Measurements from ENCODE around the gene P3H3.

P3H3 gene, protein sequence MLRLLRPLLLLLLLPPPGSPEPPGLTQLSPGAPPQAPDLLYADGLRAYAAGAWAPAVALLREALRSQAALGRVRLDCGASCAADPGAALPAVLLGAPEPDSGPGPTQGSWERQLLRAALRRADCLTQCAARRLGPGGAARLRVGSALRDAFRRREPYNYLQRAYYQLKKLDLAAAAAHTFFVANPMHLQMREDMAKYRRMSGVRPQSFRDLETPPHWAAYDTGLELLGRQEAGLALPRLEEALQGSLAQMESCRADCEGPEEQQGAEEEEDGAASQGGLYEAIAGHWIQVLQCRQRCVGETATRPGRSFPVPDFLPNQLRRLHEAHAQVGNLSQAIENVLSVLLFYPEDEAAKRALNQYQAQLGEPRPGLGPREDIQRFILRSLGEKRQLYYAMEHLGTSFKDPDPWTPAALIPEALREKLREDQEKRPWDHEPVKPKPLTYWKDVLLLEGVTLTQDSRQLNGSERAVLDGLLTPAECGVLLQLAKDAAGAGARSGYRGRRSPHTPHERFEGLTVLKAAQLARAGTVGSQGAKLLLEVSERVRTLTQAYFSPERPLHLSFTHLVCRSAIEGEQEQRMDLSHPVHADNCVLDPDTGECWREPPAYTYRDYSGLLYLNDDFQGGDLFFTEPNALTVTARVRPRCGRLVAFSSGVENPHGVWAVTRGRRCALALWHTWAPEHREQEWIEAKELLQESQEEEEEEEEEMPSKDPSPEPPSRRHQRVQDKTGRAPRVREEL

DNA sequence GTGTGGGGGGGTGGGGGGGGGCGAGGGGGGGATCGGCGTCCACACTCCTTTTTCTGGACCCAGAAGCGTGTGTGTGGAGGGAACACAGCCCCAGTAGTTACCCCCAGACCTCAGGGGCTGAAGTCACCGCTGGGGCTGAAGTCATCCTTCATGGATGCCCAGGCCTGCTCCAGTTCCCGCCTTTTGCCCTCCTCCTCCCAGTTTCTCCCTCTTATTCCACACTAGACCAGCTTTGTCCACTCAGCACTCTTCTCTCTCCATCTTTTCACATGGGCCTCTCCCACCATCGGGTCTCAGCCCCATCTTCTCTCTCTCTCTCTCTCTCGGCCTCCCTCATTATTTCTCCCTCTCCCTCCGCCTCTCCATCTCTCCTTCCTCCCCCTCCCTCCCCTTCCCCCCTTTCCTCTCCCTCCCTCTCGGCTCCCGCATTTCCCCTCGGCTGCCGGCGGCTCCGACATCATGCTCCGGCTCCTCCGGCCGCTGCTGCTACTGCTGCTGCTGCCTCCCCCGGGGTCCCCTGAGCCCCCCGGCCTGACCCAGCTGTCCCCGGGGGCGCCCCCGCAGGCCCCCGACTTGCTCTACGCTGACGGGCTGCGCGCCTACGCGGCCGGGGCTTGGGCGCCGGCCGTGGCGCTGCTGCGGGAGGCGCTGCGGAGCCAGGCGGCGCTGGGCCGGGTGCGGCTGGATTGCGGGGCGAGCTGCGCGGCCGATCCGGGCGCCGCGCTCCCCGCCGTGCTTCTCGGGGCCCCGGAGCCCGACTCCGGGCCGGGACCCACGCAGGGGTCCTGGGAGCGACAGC is at the start of gene P3H3:
Gene P3H3, plus strand, starts transcription at position 426 of the 799 bp plus-strand sequence. Its CDS starts 34 bp downstream, at position 460.
- peak within 1 kb of the TSS; percentile 44 for H3K4me3 ChIP-seq (ENCODE audit: low read length)
- TF ChIP-seq ZNF274 (IDR thresholded peaks at IDR 0.05; ENCODE audit: low read depth, low read length) = no peak

- no peak for TF ChIP-seq ZNF274 (IDR thresholded peaks at IDR 0.05; ENCODE audit: low read depth, low read length)
Observed at GRCh38 chr12:6778574-6779550, 49.3 kb upstream of the P3H3 start.

GRCh38 chr12:6779708-6780432 is 48.3 kb upstream of the P3H3 start:
- TF ChIP-seq ZNF274 (IDR thresholded peaks at IDR 0.05; ENCODE audit: low read depth, low read length) = no peak
- H3K4me3 ChIP-seq (ENCODE audit: low read length) = no peak overlapping the region

More at GRCh38 chr12:6778574-6779550, 49.3 kb upstream of the P3H3 start:
- H3K4me3 ChIP-seq (ENCODE audit: low read length) = peak overlapping the region; percentile 2; the same call in 1 of the 2 replicates

- no peak for TF ChIP-seq ZNF274 (IDR thresholded peaks at IDR 0.05; ENCODE audit: low read depth, low read length)
- H3K4me3 ChIP-seq (ENCODE audit: low read length) = no peak overlapping the region
Observed at GRCh38 chr12:6780573-6780972, 47.6 kb upstream of the P3H3 start.

- no peak for TF ChIP-seq ZNF274 (IDR thresholded peaks at IDR 0.05; ENCODE audit: low read depth, low read length)
- H3K4me3 ChIP-seq (ENCODE audit: low read length) = no peak overlapping the region
Observed at GRCh38 chr12:6782119-6782518, 46.1 kb upstream of the P3H3 start.

GRCh38 chr12:6782850-6783566 is 45.2 kb upstream of the P3H3 start:
- no peak for TF ChIP-seq ZNF274 (IDR thresholded peaks at IDR 0.05; ENCODE audit: low read depth, low read length)
- H3K4me3 ChIP-seq (ENCODE audit: low read length) = no peak overlapping the region

GRCh38 chr12:6783828-6784227 is 44.4 kb upstream of the P3H3 start:
- TF ChIP-seq ZNF274 (IDR thresholded peaks at IDR 0.05; ENCODE audit: low read depth, low read length) = no peak
- H3K4me3 ChIP-seq (ENCODE audit: low read length) = no peak overlapping the region

DNA sequence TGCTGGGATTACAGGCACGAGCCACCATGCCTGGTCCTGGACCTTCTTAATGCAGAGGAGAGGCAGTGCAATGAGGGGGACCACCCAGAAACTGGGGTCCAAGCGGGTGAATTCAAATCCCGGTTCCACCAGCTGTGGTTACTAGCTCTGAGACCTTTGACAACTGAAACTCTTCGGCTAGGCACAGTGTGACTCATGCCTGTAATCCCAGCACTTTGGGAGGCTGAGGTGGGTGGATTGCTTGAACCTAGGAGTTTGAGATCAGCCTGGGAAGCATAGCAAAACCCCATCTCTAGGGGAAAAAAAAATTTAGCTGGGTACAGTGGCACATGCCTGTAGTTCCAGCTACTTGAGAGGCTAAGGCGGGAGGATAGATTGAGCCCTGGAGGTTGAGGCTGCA is 43.9 kb upstream of the P3H3 start:
- no peak for TF ChIP-seq ZNF274 (IDR thresholded peaks at IDR 0.05; ENCODE audit: low read depth, low read length)
- no peak overlapping the region for H3K4me3 ChIP-seq (ENCODE audit: low read length)

DNA sequence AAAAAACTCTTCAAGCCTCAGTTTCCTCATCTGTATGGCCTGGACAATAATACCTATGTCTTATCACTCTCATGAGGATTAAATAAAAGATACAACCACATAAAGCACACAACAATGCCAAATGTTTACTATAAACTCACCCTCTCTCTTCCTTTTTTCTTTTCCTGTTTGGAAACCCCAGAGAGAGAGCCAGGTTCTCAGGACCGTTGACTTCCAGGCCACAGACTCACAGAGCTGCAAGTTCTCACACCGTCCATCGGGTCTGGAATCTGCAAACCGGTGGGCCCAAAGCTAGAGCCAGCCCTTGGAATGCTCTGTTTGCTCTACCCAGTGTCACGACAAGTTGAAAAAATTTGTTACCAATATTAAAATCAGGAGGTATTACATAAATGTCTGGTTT is 43.4 kb upstream of the P3H3 start:
- no peak overlapping the region for H3K4me3 ChIP-seq (ENCODE audit: low read length)
- no peak for TF ChIP-seq ZNF274 (IDR thresholded peaks at IDR 0.05; ENCODE audit: low read depth, low read length)

- no peak overlapping the region for H3K4me3 ChIP-seq (ENCODE audit: low read length)
- TF ChIP-seq ZNF274 (IDR thresholded peaks at IDR 0.05; ENCODE audit: low read depth, low read length) = no peak
Observed at GRCh38 chr12:6786416-6787094, 41.7 kb upstream of the P3H3 start.

DNA sequence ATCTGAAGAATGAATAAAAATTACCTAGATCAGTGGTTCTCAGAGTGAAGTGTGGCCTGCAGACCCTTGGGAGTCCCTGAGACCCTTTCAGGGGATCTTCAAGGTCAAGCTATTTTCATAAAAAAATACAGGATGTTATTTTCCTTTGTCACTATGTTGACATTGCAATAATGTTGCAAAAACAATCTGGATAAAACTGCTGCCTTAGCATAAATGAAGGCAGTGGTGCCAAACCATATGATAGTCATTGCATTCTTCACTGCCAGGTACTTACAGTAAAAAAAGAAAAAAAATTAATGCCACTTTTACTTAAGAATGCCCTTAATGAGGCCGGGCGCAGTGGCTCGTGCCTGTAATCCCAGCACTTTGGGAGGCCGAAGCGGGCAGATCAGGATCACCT is 40.9 kb upstream of the P3H3 start:
- no peak overlapping the region for H3K4me3 ChIP-seq (ENCODE audit: low read length)
- no peak for TF ChIP-seq ZNF274 (IDR thresholded peaks at IDR 0.05; ENCODE audit: low read depth, low read length)

All from GM08714 (cell line).